ENCODE data around the gene SLC12A7. TPM values are rescaled to one million over a fixed set of nuclear protein-coding genes. Genes with fewer than 3 reads are reported as not detected.

SLC12A7 gene
- total RNA-seq, 1 experiment from 2014 or later: 28.1 TPM

DNA sequence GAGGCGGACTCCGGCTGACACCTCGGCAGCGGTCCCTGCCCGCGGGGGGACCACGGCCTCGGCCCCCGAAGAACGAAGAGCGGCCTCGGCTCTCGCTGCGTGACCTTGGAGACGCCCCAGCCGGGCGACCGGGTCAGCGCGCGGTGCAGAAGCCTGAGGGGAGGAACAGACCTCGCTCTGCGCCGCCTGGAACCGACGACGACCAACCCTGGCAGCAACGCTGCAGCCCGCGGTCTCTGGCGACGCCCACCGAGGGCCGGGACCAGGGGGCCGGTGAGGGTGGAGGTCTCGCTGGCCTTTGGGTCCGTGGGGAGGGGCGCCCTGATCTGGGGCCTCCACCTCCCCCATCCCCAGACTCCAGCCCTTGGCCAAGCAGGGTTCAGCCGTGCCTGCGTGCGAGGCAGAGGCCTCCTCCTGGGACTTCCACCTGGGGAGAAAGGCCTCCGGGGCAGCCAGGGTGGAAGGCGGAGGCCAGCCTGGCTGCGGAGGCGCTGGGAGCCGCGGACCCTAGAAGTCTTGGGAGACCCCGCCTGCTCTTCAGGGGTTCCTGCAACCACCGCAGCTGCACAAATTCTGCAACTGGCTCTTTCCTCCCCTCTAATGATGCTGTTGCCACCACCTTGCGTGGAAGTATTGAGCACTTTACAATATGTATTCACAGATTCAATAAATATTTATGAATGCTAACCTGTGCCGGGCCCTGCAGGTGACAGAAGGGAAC is 44.3 kb upstream of the SLC12A7 start:
- ChIA-PET CTCF (no interaction called here), POLR2A (no interaction called here)
- peaks cover 10% of the 10 kb centered on the region for H3K9me3 Mint-ChIP-seq
- no peaks in the 10 kb centered on the region for H3K4me1 Mint-ChIP-seq
- peaks cover 44% of the 10 kb centered on the region for H3K27me3 Mint-ChIP-seq (ENCODE audit: low read depth)
- TF ChIP-seq, protein P1, sequence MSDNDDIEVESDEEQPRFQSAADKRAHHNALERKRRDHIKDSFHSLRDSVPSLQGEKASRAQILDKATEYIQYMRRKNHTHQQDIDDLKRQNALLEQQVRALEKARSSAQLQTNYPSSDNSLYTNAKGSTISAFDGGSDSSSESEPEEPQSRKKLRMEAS (CRISPR knock-in tag; IDR thresholded peaks at IDR 0.05): 0 out of 2 replicates have a peak, but pooled peaks have one; percentile 35
- TF ChIP-seq FOXJ3 (CRISPR knock-in tag; IDR thresholded peaks at IDR 0.05; ENCODE audit: borderline replicate concordance) (no peak), GRHL2 (CRISPR knock-in tag; IDR thresholded peaks at IDR 0.05; ENCODE audit: insufficient replicate concordance, severe bottlenecking) (no peak), CREM (CRISPR knock-in tag; IDR thresholded peaks at IDR 0.05) (no peak)
- TF ChIP-seq, protein P2, sequence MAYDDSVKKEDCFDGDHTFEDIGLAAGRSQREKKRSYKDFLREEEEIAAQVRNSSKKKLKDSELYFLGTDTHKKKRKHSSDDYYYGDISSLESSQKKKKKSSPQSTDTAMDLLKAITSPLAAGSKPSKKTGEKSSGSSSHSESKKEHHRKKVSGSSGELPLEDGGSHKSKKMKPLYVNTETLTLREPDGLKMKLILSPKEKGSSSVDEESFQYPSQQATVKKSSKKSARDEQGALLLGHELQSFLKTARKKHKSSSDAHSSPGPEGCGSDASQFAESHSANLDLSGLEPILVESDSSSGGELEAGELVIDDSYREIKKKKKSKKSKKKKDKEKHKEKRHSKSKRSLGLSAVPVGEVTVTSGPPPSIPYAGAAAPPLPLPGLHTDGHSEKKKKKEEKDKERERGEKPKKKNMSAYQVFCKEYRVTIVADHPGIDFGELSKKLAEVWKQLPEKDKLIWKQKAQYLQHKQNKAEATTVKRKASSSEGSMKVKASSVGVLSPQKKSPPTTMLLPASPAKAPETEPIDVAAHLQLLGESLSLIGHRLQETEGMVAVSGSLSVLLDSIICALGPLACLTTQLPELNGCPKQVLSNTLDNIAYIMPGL (CRISPR knock-in tag; IDR thresholded peaks at IDR 0.05): 0 out of 2 replicates have a peak, but pooled peaks have one; percentile 39
- TF ChIP-seq, protein P3, sequence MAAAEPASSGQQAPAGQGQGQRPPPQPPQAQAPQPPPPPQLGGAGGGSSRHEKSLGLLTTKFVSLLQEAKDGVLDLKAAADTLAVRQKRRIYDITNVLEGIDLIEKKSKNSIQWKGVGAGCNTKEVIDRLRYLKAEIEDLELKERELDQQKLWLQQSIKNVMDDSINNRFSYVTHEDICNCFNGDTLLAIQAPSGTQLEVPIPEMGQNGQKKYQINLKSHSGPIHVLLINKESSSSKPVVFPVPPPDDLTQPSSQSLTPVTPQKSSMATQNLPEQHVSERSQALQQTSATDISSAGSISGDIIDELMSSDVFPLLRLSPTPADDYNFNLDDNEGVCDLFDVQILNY (CRISPR knock-in tag; IDR thresholded peaks at IDR 0.05): peak; percentile 23; the same call in 1 of the 2 replicates
- DNase-seq (ENCODE audit: low spot score) (peak; percentile 43), ATAC-seq (peak; percentile 71)
- peak overlapping the region; percentile 14; the same call in 1 of the 2 replicates for H3K4me3 Mint-ChIP-seq
- H3K27ac Mint-ChIP-seq: no peak overlapping the region
- H3K36me3 Mint-ChIP-seq: 0 out of 2 replicates have a peak, but pooled peaks cover 4% of the 10 kb centered on the region

DNA sequence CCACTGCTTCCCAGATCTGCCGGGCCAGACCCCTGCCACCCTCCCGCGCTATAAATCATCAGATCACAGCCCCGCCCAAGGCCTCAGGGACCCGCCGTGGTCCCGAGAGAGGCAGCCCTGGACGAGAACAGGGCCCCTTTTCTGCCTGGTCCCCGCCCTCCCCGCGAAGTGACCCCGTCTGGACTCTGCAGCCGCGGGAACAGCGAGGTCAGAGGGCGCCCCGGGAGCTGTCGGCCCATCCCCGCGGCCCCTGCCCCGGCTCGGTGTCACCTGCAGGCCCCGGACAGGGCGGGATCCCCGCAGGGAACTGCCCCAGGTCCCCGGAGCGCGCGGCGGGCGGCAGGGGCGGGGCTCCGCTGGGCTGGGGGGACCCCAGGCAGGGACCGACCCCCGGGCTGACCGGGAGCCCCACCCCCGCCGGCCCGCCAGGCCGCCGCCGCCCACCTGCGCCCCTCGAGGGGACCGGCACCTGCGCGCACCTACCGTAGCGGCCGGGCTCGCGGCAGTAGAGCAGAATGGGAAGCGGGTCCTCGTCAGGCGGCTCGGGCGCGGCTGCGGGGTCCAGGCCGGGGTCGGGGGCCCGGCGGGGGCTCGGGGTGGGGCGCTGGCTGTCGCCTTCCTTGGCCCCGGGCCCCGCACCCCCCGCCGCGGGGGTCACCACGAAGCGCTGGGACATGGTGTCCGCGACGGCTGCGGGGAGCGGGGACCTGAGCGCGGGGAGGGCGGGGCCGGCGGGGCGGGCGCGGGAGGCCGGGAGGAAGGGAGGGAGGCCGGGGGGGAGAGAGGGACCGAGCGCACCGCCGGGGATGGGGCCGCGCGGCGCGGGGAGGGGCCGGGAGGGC is 43.5 kb upstream of the SLC12A7 start:
- peaks cover 44% of the 10 kb centered on the region for H3K27me3 Mint-ChIP-seq (ENCODE audit: low read depth)
- TF ChIP-seq ZNF317 (CRISPR knock-in tag; IDR thresholded peaks at IDR 0.05; ENCODE audit: borderline replicate concordance, low read depth): no peak

DNA sequence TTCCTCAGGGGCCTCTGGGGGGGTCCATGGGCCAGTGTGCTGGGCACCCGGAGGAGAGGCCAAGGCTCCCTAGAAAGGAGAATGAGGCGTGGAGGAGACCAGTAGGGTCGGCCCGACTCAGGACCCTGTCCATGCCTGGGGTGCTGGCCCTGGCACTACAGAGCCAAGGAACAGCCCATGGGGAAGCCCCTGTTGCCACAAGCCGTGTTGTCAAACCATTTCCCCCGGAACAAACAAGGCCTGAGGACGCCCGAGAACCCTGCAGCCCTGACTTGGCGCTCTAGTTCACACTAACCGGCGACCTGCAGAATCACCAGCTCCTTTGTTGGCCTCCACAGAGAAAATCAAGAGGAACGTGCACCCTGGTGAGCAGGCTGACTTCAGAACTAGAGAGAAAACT is 41.6 kb upstream of the SLC12A7 start:
- ChIA-PET CTCF (interaction anchor here (1.6 kb wide), 1 partner anchor 21 kb away, joined by 4 read pairs; no protein-coding TSS in a partner anchor), POLR2A (no interaction called here)
- DNase-seq (ENCODE audit: low spot score) (no peak), ATAC-seq (no peak)
- Mint-ChIP-seq H3K4me3 (no peak overlapping the region), H3K9me3 (peaks cover 10% of the 10 kb centered on the region), H3K27ac (no peak overlapping the region), H3K27me3 (ENCODE audit: low read depth) (peaks cover 42% of the 10 kb centered on the region), H3K36me3 (0 out of 2 replicates have a peak, but pooled peaks cover 4% of the 10 kb centered on the region), H3K4me1 (peaks cover 7% of the 10 kb centered on the region)
- TF ChIP-seq, protein P4, sequence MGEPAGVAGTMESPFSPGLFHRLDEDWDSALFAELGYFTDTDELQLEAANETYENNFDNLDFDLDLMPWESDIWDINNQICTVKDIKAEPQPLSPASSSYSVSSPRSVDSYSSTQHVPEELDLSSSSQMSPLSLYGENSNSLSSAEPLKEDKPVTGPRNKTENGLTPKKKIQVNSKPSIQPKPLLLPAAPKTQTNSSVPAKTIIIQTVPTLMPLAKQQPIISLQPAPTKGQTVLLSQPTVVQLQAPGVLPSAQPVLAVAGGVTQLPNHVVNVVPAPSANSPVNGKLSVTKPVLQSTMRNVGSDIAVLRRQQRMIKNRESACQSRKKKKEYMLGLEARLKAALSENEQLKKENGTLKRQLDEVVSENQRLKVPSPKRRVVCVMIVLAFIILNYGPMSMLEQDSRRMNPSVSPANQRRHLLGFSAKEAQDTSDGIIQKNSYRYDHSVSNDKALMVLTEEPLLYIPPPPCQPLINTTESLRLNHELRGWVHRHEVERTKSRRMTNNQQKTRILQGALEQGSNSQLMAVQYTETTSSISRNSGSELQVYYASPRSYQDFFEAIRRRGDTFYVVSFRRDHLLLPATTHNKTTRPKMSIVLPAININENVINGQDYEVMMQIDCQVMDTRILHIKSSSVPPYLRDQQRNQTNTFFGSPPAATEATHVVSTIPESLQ (CRISPR knock-in tag; IDR thresholded peaks at IDR 0.05): no peak

More for the DNA sequence above, 43.5 kb upstream of the SLC12A7 start:
- peaks cover 1% of the 10 kb centered on the region for H3K4me1 Mint-ChIP-seq
- H3K27ac Mint-ChIP-seq: no peak overlapping the region
- H3K9me3 Mint-ChIP-seq: peaks cover 10% of the 10 kb centered on the region
- CTCF ChIA-PET: no interaction called here
- peak; percentile 55 for ATAC-seq
- H3K4me3 Mint-ChIP-seq: peak overlapping the region; percentile 31; the same call in 1 of the 2 replicates
- POLR2A ChIA-PET: no interaction called here
- no peak for DNase-seq (ENCODE audit: low spot score)
- 0 out of 2 replicates have a peak, but pooled peaks cover 4% of the 10 kb centered on the region for H3K36me3 Mint-ChIP-seq

DNA sequence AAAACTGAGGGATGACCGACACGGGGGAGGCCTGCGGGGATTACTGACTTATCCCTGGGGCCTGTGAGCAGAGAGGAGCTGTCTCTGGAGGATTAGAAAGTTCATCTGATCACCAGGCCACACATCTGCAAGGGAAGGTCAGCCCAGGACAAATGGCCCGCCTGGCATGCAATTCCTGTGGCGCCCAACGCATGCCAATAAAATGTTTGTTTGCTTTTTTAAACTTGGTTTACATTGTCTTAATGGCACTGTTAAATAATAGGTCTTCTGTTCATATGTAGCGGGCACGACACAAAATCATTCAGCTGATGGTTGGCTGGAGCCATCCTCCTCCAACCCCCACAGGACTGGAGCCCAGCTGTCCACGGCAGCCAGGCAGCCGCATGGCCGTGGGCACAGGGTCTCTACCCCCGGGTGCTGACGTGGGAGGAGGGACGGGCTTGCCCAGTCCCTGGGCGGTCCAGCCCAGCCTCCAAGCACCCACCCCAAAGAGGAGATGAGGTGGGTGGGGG is 41.0 kb upstream of the SLC12A7 start:
- H3K27ac Mint-ChIP-seq: no peak overlapping the region
- POLR2A ChIA-PET: no interaction called here
- 0 out of 2 replicates have a peak, but pooled peaks cover 3% of the 10 kb centered on the region for H3K36me3 Mint-ChIP-seq
- H3K4me3 Mint-ChIP-seq: no peak overlapping the region
- ATAC-seq: no peak
- DNase-seq (ENCODE audit: low spot score): no peak
- peaks cover 9% of the 10 kb centered on the region for H3K9me3 Mint-ChIP-seq
- peaks cover 36% of the 10 kb centered on the region for H3K27me3 Mint-ChIP-seq (ENCODE audit: low read depth)
- peaks cover 7% of the 10 kb centered on the region for H3K4me1 Mint-ChIP-seq
- CTCF ChIA-PET: interaction anchor here (1.6 kb wide), 1 partner anchor 22 kb away, joined by 4 read pairs; no protein-coding TSS in a partner anchor
- TF ChIP-seq, protein P5, sequence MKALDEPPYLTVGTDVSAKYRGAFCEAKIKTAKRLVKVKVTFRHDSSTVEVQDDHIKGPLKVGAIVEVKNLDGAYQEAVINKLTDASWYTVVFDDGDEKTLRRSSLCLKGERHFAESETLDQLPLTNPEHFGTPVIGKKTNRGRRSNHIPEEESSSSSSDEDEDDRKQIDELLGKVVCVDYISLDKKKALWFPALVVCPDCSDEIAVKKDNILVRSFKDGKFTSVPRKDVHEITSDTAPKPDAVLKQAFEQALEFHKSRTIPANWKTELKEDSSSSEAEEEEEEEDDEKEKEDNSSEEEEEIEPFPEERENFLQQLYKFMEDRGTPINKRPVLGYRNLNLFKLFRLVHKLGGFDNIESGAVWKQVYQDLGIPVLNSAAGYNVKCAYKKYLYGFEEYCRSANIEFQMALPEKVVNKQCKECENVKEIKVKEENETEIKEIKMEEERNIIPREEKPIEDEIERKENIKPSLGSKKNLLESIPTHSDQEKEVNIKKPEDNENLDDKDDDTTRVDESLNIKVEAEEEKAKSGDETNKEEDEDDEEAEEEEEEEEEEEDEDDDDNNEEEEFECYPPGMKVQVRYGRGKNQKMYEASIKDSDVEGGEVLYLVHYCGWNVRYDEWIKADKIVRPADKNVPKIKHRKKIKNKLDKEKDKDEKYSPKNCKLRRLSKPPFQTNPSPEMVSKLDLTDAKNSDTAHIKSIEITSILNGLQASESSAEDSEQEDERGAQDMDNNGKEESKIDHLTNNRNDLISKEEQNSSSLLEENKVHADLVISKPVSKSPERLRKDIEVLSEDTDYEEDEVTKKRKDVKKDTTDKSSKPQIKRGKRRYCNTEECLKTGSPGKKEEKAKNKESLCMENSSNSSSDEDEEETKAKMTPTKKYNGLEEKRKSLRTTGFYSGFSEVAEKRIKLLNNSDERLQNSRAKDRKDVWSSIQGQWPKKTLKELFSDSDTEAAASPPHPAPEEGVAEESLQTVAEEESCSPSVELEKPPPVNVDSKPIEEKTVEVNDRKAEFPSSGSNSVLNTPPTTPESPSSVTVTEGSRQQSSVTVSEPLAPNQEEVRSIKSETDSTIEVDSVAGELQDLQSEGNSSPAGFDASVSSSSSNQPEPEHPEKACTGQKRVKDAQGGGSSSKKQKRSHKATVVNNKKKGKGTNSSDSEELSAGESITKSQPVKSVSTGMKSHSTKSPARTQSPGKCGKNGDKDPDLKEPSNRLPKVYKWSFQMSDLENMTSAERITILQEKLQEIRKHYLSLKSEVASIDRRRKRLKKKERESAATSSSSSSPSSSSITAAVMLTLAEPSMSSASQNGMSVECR (CRISPR knock-in tag; IDR thresholded peaks at IDR 0.05; ENCODE audit: borderline replicate concordance): no peak
- TF ChIP-seq NFE2L1 (CRISPR knock-in tag; IDR thresholded peaks at IDR 0.05) (no peak), EMX1 (CRISPR knock-in tag; IDR thresholded peaks at IDR 0.05) (no peak)
- TF ChIP-seq, protein P6, sequence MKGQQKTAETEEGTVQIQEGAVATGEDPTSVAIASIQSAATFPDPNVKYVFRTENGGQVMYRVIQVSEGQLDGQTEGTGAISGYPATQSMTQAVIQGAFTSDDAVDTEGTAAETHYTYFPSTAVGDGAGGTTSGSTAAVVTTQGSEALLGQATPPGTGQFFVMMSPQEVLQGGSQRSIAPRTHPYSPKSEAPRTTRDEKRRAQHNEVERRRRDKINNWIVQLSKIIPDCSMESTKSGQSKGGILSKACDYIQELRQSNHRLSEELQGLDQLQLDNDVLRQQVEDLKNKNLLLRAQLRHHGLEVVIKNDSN (CRISPR knock-in tag; IDR thresholded peaks at IDR 0.05): no peak
